ENCODE results near the gene AUTS2. TPM values are rescaled to one million over a fixed set of nuclear protein-coding genes. Genes with fewer than 3 reads are reported as not detected.
A peak's percentile ranks its signal among the peaks of the same experiment; 100 is the strongest.

Gene AUTS2
- total RNA-seq, 1 donor from 2014 or later = 71.3 TPM

GRCh38 chr7:69827558-69827957, 229.3 kb downstream of the AUTS2 start:
- DNase-seq (ENCODE audit: low spot score in 2 of 2) (no peak), FAIRE-seq (no peak)

GRCh38 chr7:69832356-69832755, 234.1 kb downstream of the AUTS2 start:
- no peak for DNase-seq (ENCODE audit: low spot score in 2 of 2)
- no peak for FAIRE-seq

DNA sequence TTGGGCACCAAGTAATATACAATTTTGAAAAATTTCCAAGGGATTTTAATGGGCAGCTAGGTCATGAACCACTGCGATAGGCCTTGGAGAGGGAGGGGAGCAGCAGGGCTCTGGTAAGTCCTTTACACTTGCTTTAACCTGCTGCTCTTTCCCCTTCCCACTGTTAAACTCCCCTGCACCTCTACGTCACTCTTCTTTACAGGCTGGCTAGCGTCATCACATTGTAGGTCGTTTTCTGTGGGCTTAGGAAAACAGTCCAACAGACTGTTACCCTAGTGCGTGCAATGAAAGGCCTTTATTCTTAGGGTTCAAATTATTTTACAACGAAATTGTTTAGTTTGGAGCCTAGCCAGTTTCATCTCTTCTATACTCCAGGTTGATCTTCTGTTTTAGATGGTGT, 235.7 kb downstream of the AUTS2 start:
- FAIRE-seq (no peak), DNase-seq (ENCODE audit: low spot score in 2 of 2) (no peak)

GRCh38 chr7:69836702-69837101, 238.4 kb downstream of the AUTS2 start:
- FAIRE-seq (no peak), DNase-seq (ENCODE audit: low spot score in 2 of 2) (no peak)

DNA sequence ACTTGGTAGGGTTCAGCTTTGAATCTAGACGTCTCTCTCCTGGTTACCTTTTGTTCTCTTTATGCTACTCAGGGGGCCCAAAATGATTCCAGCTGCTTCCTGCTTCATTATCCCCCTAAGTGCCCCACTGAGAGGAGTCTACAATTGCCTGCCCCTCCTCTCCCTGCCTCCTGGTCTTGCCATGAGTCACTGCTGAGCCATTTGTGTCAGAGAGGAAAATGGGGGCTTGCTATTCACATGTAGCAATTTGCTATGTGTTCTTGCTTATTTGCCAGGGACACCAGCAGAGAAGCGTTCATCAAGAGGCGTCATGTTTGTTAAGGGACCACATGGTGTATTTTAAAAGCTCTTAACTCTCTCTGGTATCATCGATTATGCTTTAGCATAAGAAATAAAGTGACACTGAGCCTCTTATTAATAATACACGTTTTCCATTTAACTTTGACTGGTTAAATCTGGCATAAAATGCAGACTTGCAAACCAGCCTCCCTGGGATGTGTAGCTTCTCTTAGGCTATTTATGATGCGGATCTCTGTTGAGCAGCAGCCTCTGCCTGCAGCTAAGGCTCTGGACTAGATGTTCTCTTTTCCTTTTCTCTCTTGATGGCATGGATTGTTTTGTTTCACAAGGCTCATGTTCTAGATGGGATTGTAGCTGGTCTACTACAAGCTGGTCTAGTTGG, 239.3 kb downstream of the AUTS2 start:
- no peak for FAIRE-seq
- no peak for DNase-seq (ENCODE audit: low spot score in 2 of 2)

- DNase-seq (ENCODE audit: low spot score in 2 of 2) (no peak), FAIRE-seq (no peak)
These were observed 241.5 kb downstream of the AUTS2 start for GRCh38 chr7:69839782-69840181.

- FAIRE-seq = no peak
- no peak for DNase-seq (ENCODE audit: low spot score in 2 of 2)
These were observed 242.0 kb downstream of the AUTS2 start for GRCh38 chr7:69840248-69840647.

- FAIRE-seq (no peak), DNase-seq (ENCODE audit: low spot score in 2 of 2) (no peak)
These were observed 245.4 kb downstream of the AUTS2 start for GRCh38 chr7:69843653-69844052.

DNA sequence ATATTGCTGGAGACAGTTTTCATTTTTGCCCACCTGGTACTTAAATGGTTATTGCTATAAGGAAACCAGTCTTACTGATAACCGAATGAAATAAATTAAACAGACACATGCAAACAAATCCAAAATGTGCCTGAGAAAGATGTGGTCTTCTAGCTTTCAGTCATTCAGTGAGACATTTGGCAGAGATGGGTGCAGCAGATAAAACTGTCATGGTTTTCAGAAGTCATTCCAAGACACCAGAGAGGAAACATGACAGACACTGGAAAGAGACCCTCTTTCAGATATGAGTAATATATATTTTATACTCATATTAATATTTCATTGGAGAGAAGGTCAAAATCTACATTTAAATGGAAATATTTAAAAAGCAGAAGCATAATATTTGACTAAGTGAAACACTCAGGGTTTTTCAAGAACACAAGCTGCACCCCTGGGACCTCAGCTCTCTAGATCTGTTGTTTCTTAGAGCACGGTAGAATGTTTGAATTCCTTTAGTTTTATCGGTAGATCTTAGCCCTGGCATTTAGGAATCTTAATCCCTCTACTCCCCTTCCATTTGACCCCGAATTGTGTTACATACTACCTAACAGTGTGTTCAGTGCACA, 246.1 kb downstream of the AUTS2 start:
- FAIRE-seq (no peak), DNase-seq (ENCODE audit: low spot score in 2 of 2) (no peak)

GRCh38 chr7:69845721-69846495, 247.6 kb downstream of the AUTS2 start:
- FAIRE-seq (no peak), DNase-seq (ENCODE audit: low spot score in 2 of 2) (no peak)

DNA sequence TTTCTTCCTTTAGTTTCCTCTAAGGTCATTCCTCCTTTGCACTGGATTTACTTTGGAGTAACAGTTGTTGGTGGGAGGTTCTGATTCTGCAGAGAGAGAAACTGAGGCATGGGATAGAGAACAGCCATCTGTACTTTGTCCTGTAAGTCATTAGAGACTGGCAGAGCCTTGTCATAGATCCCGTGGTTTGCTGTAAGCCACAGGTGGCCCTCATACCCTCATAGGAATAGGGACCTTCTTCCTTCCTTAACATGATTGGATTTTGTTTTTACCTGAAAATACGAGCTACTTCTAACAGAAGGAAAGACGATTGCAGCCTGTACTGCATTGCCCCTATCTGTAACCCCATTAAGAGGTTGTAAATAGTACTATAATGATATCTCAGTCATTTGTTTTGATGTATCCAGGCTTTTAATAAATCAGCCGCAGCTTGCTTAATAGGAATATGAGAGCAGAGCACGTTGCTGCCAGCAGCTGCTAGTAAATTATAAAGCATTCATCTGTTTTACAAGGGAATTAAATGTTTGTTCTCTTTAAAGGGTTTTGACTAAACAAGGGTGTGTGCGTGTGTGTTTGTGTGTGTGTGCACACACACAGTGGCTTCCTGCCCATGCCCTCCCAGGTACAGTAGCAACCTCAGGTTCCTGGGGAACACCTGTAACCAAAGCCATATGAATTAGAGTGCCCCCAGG, 249.8 kb downstream of the AUTS2 start:
- DNase-seq (ENCODE audit: low spot score in 2 of 2) (no peak), FAIRE-seq (no peak)

GRCh38 chr7:69849268-69849667, 251.0 kb downstream of the AUTS2 start:
- FAIRE-seq (peak; percentile 43), DNase-seq (ENCODE audit: low spot score in 2 of 2) (no peak)

DNA sequence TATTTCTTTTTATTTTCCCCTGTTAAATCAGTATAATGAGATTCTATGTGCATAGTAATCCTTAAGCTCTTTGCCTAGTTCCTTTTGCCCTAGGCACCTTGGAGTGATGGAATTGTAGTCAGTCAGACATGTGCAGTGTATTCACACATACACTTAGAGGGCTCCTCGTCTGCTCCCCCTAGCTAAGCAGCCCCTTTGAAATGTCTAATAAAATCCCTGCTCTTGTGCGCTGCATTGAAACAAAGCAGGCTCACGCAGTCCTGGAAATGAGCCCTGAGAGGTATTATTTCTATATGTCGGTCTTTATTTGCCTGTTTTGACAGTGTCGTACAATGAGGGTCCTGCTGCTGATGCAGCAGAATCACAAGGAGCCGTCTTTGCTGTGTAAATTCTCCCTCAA, 258.7 kb downstream of the AUTS2 start:
- no peak for DNase-seq (ENCODE audit: low spot score in 2 of 2)
- no peak for FAIRE-seq

DNA sequence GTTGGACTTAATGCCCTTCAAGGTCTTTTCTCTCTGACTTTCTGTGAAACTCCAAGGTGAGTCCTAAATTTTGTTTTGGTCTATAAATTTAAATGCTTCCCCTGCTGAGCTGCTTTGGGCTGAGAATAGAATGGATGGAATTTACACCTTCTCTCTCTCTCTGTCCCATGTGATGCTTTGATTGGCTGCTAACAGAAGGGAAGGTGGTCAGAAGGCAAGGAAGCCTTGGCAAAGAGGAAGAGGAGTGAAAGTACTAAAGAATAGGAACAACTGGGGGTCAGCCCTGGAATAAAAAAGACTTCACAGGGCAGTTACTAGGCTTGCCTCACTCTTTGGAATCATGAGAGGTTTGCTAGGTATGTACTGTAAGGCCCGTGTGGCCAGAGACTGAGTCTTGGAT, 260.2 kb downstream of the AUTS2 start:
- FAIRE-seq (no peak), DNase-seq (ENCODE audit: low spot score in 2 of 2) (no peak)

DNA sequence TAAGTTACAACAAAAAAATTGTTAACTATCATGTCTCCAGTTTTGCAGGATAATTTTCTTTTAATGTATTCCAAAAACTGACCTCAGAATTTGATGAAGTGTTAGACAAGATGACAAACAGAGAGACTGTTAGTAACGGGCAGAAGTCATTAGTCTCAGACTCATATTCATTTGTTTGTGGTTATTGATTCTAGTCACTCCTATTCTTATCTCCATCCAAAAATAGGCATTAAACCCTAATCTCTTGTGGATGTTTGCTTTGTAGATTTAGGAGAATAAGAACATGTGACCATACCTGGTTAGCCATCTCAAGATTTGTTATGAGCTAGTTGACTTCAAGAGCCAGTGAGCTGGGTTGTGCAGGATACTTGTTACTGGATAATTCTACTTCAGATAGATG, 261.1 kb downstream of the AUTS2 start:
- no peak for FAIRE-seq
- DNase-seq (ENCODE audit: low spot score in 2 of 2) = no peak

GRCh38 chr7:69860486-69860885, 262.2 kb downstream of the AUTS2 start:
- FAIRE-seq = no peak
- no peak for DNase-seq (ENCODE audit: low spot score in 2 of 2)

- DNase-seq (ENCODE audit: low spot score in 2 of 2) = no peak
- FAIRE-seq = no peak
These were observed 262.8 kb downstream of the AUTS2 start for GRCh38 chr7:69860941-69861622.

DNA sequence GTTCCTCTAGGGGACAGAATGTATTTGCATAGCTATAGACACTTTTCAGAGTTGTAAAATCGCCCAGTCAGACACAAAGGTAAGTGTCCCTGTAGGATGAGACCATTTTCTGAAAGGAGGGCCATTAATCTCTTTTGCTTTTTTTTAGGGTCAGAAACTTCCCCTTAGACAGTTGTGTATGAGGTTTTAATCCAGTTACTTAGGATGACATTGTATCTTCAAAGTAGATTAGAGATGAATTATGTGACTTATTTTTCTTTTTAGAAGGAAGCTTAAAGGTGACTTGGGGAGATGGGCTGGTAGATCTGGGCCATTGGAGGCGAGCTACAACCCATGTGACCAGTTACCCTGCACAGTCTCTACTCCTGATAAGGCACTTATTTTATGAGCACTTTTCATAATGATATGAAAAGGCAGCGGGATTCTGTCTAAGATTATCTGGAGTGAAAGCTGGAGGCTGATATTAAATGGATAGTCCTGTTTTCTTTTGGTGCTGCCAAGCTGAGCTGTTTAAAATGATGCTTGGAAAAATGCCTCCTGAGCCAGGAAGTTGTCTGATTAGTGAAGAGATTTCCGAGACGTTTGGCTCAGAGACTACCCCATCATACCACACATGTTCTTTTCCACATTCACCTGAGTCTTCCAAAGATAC, 264.3 kb downstream of the AUTS2 start:
- DNase-seq (ENCODE audit: low spot score in 2 of 2) (no peak), FAIRE-seq (no peak)

DNA sequence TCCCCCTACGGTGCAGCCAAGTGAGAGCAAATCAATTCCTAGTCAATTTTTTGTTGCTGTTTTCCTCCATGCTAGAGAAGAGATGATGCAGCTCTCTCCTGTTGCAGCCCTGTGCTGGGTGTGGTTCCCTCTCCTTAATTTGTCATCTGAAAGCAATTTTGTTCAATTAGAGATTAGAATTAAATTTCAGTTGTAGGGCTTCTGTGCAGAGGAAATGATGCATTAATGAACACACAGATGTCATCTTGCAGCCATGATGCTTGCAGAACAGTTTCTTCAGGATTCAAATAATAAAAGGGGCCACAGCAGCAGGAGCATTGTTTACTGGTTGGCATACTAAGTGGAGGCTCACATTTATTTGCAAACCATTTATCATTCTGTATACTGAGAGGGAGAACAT, 266.0 kb downstream of the AUTS2 start:
- DNase-seq (ENCODE audit: low spot score in 2 of 2) = no peak
- no peak for FAIRE-seq

DNA sequence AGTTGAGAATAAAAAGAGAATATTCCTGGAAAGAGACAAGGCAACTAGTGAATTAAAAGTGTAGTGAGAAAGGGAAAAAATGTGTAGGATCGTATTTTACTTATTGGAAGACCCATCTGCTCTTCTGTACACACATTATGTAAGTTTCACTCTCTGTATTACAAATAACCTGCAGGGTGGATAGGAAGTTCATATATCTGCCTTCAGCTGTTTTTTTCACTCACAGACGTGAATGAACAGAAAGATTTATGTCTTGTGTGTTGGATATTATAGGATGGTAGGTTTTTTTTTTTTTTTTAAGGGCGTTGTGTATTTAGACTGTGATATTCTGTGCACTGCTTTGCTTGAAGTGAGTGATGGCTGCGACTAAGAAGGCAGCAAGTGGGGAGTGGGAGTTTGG, 266.5 kb downstream of the AUTS2 start:
- DNase-seq (ENCODE audit: low spot score in 2 of 2) (no peak), FAIRE-seq (no peak)
